ENCODE results near the gene SLC16A8. TPM values are rescaled to one million over a fixed set of nuclear protein-coding genes. Genes with fewer than 3 reads are reported as not detected.

SLC16A8 gene
- total and polyA plus RNA-seq, 2 experiments from 2014 or later = 0.52 to 0.66 TPM

DNA sequence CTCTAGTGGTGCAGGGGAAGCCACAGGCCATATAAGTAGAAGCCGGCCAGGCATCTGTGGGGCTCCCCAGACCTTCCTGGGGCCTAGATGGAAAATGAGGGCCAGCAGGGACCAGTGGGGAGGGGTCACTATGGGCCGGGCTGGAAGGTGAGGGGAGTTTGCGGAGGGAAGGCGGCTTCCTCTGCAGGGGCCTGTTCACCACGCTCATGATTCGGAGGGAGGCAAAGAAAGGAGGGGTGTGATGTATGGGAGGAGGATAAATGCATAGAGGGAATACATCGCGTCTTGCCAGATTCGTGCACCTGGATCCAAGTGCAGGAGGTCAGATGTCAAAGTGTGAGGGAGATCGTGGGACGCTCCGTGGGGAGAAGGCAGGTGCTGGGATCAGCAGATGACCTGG, 6.9 kb downstream of the SLC16A8 start:
- Histone ChIP-seq H3K79me2 (replicated peaks; ENCODE audit: insufficient read depth) (no peaks in the 10 kb centered on the region), H3K4me2 (no peak overlapping the region), H3K4me3 (no peak overlapping the region), H3K4me1 (ENCODE audit: insufficient read depth) (peaks cover 8% of the 10 kb centered on the region; the same call in 1 of the 2 replicates), H3K9me2 (ENCODE audit: insufficient read depth) (no peaks in the 10 kb centered on the region), H3K27me3 (ENCODE audit: insufficient read depth) (peaks cover 29% of the 10 kb centered on the region), H4K20me1 (replicated peaks; ENCODE audit: insufficient read depth) (no peaks in the 10 kb centered on the region; the same call in 1 of the 2 replicates), H2AFZ (no peak overlapping the region), H3K36me3 (ENCODE audit: insufficient read depth) (no peaks in the 10 kb centered on the region), H3F3A (replicated peaks; ENCODE audit: low read depth) (no peaks in the 10 kb centered on the region), H3K27ac (ENCODE audit: low read depth) (no peak overlapping the region)
- Mint-ChIP-seq H3K9me3 (no peaks in the 10 kb centered on the region), H3K4me3 (no peak overlapping the region), H3K27ac (no peak overlapping the region), H3K4me1 (peaks cover 5% of the 10 kb centered on the region; the same call in 2 of the 3 replicates), H3K36me3 (ENCODE audit: low read depth) (peaks cover 18% of the 10 kb centered on the region; the same call in 2 of the 3 replicates), H3K27me3 (ENCODE audit: insufficient read depth, low read depth, poor library complexity) (peaks cover 35% of the 10 kb centered on the region)
- ATAC-seq (no peak), DNase-seq (ENCODE audit: low spot score) (no peak)
- TF ChIP-seq CTCF (conservative IDR thresholded peaks at IDR 0.05; ENCODE audit: low read depth in 2 of 2) (no peak), ZNF462 (CRISPR knock-in tag; IDR thresholded peaks at IDR 0.05) (no peak), JUNB (IDR thresholded peaks at IDR 0.05; ENCODE audit: unreplicated experiment) (no peak), ZNF331 (CRISPR knock-in tag; IDR thresholded peaks at IDR 0.05; ENCODE audit: low read depth) (no peak), STAT1 (IDR thresholded peaks at IDR 0.05; ENCODE audit: unreplicated experiment) (no peak), REST (IDR thresholded peaks at IDR 0.05; ENCODE audit: unreplicated experiment) (no peak), POLR2AphosphoS5 (IDR thresholded peaks at IDR 0.05; ENCODE audit: low read depth) (no peak), ZNF114 (CRISPR knock-in tag; IDR thresholded peaks at IDR 0.05) (no peak), EZH2phosphoT487 (IDR thresholded peaks at IDR 0.05; ENCODE audit: unreplicated experiment) (no peak), NANOG (IDR thresholded peaks at IDR 0.05; ENCODE audit: borderline replicate concordance) (no peak), CREB1 (CRISPR knock-in tag; IDR thresholded peaks at IDR 0.05; ENCODE audit: low read depth) (no peak), ETS1 (IDR thresholded peaks at IDR 0.05) (no peak), EZH2 (IDR thresholded peaks at IDR 0.05; ENCODE audit: low read depth, unreplicated experiment) (no peak)
